Measurements from ENCODE around the gene CBFA2T3.

DNA sequence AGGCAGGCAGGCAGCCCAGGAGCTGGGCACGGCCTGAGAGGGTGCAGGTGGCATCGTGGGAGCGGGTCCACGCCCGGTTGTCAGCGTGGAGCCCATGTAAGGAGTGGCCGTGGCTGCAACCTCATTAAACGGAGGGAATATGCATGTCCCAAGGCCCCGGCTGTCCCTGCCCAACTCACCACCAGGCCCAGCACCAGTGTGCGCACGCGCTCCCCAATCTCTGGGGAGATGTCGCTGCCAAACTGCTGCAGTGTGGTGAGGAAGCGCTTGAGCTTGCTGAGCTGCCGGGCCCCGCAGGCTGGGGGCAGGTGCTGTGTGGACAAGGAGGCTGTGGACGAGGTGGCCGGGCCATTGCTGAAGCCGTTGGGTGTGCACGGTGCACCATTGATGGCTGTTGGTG, 84.9 kb downstream of the CBFA2T3 start:
- TF ChIP-seq, protein P1, sequence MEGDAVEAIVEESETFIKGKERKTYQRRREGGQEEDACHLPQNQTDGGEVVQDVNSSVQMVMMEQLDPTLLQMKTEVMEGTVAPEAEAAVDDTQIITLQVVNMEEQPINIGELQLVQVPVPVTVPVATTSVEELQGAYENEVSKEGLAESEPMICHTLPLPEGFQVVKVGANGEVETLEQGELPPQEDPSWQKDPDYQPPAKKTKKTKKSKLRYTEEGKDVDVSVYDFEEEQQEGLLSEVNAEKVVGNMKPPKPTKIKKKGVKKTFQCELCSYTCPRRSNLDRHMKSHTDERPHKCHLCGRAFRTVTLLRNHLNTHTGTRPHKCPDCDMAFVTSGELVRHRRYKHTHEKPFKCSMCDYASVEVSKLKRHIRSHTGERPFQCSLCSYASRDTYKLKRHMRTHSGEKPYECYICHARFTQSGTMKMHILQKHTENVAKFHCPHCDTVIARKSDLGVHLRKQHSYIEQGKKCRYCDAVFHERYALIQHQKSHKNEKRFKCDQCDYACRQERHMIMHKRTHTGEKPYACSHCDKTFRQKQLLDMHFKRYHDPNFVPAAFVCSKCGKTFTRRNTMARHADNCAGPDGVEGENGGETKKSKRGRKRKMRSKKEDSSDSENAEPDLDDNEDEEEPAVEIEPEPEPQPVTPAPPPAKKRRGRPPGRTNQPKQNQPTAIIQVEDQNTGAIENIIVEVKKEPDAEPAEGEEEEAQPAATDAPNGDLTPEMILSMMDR (IDR thresholded peaks at IDR 0.05), result no peak
- TF ChIP-seq POLR2A (IDR thresholded peaks at IDR 0.05), result no peak
